ENCODE results near the gene WNT2.

GRCh38 chr7:117271566-117271965, 51.3 kb downstream of the WNT2 start:
- TF ChIP-seq, protein P1, sequence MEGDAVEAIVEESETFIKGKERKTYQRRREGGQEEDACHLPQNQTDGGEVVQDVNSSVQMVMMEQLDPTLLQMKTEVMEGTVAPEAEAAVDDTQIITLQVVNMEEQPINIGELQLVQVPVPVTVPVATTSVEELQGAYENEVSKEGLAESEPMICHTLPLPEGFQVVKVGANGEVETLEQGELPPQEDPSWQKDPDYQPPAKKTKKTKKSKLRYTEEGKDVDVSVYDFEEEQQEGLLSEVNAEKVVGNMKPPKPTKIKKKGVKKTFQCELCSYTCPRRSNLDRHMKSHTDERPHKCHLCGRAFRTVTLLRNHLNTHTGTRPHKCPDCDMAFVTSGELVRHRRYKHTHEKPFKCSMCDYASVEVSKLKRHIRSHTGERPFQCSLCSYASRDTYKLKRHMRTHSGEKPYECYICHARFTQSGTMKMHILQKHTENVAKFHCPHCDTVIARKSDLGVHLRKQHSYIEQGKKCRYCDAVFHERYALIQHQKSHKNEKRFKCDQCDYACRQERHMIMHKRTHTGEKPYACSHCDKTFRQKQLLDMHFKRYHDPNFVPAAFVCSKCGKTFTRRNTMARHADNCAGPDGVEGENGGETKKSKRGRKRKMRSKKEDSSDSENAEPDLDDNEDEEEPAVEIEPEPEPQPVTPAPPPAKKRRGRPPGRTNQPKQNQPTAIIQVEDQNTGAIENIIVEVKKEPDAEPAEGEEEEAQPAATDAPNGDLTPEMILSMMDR (conservative IDR thresholded peaks at IDR 0.05; ENCODE audit: low read depth, low read length) = no peak
- TF ChIP-seq POLR2A (IDR thresholded peaks at IDR 0.05; ENCODE audit: low read depth, low read length) (no peak), RAD21 (IDR thresholded peaks at IDR 0.05; ENCODE audit: low read length) (no peak), RCOR1 (IDR thresholded peaks at IDR 0.05; ENCODE audit: insufficient replicate concordance, low read length) (no peak), USF2 (IDR thresholded peaks at IDR 0.05; ENCODE audit: low read depth, low read length) (no peak)
